GM12875 (cell line): ENCODE results near the gene THSD4.

ENCODE experiments used
- H3K4me3 ChIP-seq: one replicate; pipeline ENCODE4 v1.5.1; 2011; ENCODE audit warnings: low read depth, low read length, control low read depth
- TF ChIP-seq, protein P1 (sequence below): IDR thresholded peaks from 2 replicates; pipeline ENCODE4 v1.5.1; 2011; ENCODE audit warnings: low read depth, mild to moderate bottlenecking, control low read depth, inconsistent platforms, low read length, moderate library complexity, borderline replicate concordance; ENCODE audit not compliant: insufficient read depth

Gene THSD4

GRCh38 chr15:71410347-71410746, 295.1 kb downstream of the THSD4 start:
- TF ChIP-seq, protein P1, sequence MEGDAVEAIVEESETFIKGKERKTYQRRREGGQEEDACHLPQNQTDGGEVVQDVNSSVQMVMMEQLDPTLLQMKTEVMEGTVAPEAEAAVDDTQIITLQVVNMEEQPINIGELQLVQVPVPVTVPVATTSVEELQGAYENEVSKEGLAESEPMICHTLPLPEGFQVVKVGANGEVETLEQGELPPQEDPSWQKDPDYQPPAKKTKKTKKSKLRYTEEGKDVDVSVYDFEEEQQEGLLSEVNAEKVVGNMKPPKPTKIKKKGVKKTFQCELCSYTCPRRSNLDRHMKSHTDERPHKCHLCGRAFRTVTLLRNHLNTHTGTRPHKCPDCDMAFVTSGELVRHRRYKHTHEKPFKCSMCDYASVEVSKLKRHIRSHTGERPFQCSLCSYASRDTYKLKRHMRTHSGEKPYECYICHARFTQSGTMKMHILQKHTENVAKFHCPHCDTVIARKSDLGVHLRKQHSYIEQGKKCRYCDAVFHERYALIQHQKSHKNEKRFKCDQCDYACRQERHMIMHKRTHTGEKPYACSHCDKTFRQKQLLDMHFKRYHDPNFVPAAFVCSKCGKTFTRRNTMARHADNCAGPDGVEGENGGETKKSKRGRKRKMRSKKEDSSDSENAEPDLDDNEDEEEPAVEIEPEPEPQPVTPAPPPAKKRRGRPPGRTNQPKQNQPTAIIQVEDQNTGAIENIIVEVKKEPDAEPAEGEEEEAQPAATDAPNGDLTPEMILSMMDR, result no peak
- no peak overlapping the region for H3K4me3 ChIP-seq

DNA sequence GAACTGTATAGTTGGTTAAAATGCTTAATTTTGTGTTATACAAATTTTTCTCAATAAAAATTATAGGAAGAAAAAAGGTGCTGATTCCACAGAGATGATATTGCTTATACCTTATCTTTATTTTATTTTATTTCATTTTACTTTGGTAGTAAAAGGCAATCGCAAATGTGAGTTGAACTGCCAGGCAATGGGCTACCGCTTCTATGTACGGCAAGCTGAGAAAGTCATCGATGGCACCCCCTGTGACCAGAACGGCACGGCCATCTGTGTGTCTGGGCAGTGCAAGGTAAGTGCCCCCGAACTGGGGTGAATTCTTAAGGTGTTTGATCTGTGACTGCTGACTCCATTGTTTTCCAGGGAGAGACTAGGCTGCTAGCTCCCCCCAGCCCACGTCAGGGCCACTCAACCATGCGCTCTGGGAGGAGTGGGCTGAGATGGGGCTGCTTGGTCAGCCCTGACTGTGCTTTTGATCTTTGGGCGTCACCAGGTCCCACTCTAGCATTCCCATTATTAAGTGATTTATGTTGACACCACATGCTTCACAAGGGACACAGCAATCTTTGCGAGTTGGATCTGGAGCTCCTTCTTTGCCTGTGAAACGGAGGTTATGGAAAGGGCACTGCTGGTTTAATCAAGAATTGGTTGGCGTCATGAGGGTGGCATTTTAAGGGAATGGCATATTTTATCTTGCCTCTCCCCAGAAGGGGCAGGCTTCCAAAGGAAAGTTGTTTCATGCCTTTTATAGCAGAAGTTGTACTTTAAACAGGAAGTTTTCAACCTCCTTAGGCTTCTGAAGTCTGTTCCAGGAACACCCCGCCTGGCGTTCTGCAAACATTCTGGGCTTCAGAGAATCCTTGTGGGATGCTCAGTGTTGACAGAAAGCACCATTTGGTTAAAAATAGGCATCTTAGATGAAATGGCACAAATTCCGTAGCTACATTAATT, 296.5 kb downstream of the THSD4 start:
- H3K4me3 ChIP-seq, result no peak overlapping the region
- TF ChIP-seq, protein P1, result no peak

GRCh38 chr15:71413419-71413818, 298.1 kb downstream of the THSD4 start:
- TF ChIP-seq, protein P1, result no peak
- H3K4me3 ChIP-seq, result no peak overlapping the region

DNA sequence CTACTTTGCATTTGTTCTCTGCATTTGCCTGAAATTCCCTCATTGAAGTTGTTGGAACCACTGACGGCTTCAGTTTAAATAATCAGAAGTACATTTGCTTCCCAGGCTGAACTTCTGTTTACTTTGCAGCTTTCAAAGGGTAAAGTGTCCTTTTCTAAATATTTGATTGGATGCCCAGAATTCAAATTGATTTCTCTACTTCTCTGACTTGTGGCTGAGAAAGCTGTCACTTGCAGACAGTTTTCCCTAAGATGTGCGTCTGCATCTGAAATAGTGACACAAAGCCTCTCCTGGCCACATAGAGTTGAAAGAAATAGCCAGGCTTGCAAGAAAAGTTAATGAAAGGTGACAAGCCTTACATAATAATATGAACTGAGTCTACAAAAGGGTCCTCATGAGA, 299.6 kb downstream of the THSD4 start:
- TF ChIP-seq, protein P1, result no peak
- H3K4me3 ChIP-seq, result no peak overlapping the region

- TF ChIP-seq, protein P1, result no peak
- no peak overlapping the region for H3K4me3 ChIP-seq
Measured at GRCh38 chr15:71422530-71423259, 307.4 kb downstream of the THSD4 start.

GRCh38 chr15:71424765-71425164, 309.5 kb downstream of the THSD4 start:
- TF ChIP-seq, protein P1, result no peak
- H3K4me3 ChIP-seq, result no peak overlapping the region

GRCh38 chr15:71425388-71425787, 310.1 kb downstream of the THSD4 start:
- no peak overlapping the region for H3K4me3 ChIP-seq
- TF ChIP-seq, protein P1, result no peak
